BLaER1 (cell line): Measurements from ENCODE around the gene ATP8A2.

ENCODE experiments used
- H3K27ac ChIP-seq: shearing (Covaris generic); formaldehyde crosslinking; 2 replicates; pipeline ENCODE4 v1.8.1; 2022
- H3K27me3 ChIP-seq: shearing (Covaris generic); formaldehyde crosslinking; 2 replicates; pipeline ENCODE4 v1.8.1; 2022
- H3K36me3 ChIP-seq: shearing (Covaris generic); formaldehyde crosslinking; 2 replicates; pipeline ENCODE4 v1.8.1; 2022
- H3K4me1 ChIP-seq: shearing (Covaris generic); formaldehyde crosslinking; 2 replicates; pipeline ENCODE4 v1.8.1; 2022
- H3K4me2 ChIP-seq: shearing (Covaris generic); formaldehyde crosslinking; 2 replicates; pipeline ENCODE4 v1.8.1; 2022
- H3K4me3 ChIP-seq: shearing (Covaris generic); formaldehyde crosslinking; 2 replicates; pipeline ENCODE4 v1.8.1; 2022
- H3K9ac ChIP-seq: shearing (Covaris generic); formaldehyde crosslinking; 2 replicates; pipeline ENCODE4 v1.8.1; 2022
- H3K9me3 ChIP-seq: shearing (Covaris generic); formaldehyde crosslinking; 2 replicates; pipeline ENCODE4 v1.8.1; 2022
- H4K20me1 ChIP-seq: shearing (Covaris generic); formaldehyde crosslinking; 2 replicates; pipeline ENCODE4 v1.8.1; 2022
- Cebpa-rat ChIP-seq: shearing (Covaris generic); IDR thresholded peaks from 2 replicates; pipeline ENCODE4 v1.8.1; 2022

Gene ATP8A2

DNA sequence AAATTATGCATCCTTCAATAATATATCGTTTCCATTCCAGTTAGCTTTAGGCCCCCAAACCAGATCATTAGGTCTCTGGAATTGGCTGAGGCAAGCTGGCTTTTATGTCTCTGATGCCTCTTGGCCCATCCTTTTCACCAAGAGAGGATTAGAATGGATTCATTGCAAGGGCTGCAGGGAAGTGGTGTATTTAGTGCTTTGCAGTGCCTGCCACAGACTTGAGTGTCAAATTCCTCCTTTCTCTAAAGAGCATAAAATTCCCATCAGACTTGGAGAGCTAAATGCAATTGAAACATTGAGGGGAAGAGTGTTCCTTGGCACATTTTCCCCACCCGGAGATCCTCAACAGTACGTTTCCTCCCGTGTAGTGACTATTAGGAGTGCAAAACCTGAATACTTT lies 302.6 kb downstream of the ATP8A2 start:
- no peaks in the 10 kb centered on the region for H3K27me3 ChIP-seq

GRCh38 chr13:25675060-25675459 lies 303.3 kb downstream of the ATP8A2 start:
- TF ChIP-seq Cebpa-rat: no peak
- H3K27me3 ChIP-seq: no peaks in the 10 kb centered on the region
- no peak overlapping the region for H3K4me3 ChIP-seq
- no peaks in the 10 kb centered on the region for H3K36me3 ChIP-seq
- no peak overlapping the region for H3K4me2 ChIP-seq
- H3K9me3 ChIP-seq: peaks cover 3% of the 10 kb centered on the region; the same call in 1 of the 2 replicates
- no peaks in the 10 kb centered on the region for H4K20me1 ChIP-seq
- no peaks in the 10 kb centered on the region for H3K4me1 ChIP-seq
- H3K9ac ChIP-seq: no peak overlapping the region
- no peak overlapping the region for H3K27ac ChIP-seq

More for the DNA sequence above, 302.6 kb downstream of the ATP8A2 start:
- H3K4me3 ChIP-seq: no peak overlapping the region
- H3K27ac ChIP-seq: no peak overlapping the region
- H3K4me2 ChIP-seq: no peak overlapping the region
- H3K4me1 ChIP-seq: no peaks in the 10 kb centered on the region
- H3K9ac ChIP-seq: no peak overlapping the region
- no peak for TF ChIP-seq Cebpa-rat
- no peaks in the 10 kb centered on the region for H3K36me3 ChIP-seq
- H4K20me1 ChIP-seq: no peaks in the 10 kb centered on the region
- peaks cover 10% of the 10 kb centered on the region for H3K9me3 ChIP-seq

DNA sequence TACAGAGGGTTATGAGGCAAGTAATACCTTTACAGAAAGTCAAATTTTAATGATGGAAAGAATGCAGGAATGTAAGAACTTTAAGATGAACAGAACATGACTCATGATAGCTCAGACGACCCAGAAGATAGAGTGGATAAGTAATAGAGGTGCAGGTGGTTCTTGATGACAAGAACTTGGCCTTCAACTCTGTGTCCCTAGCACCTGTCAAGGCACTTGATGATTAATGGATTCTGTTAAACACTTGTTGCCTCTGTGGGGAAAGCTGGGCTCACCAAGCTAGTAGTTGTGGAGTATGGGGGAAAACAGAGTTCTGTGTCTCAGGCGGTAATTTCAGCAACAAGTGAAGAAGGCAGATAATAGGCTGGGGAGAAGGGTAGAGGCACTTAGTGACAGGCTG lies 306.2 kb downstream of the ATP8A2 start:
- no peaks in the 10 kb centered on the region for H3K36me3 ChIP-seq
- no peak for TF ChIP-seq Cebpa-rat
- no peaks in the 10 kb centered on the region for H3K4me1 ChIP-seq
- no peak overlapping the region for H3K4me3 ChIP-seq
- no peaks in the 10 kb centered on the region for H3K27me3 ChIP-seq
- H3K27ac ChIP-seq: no peak overlapping the region
- no peaks in the 10 kb centered on the region for H4K20me1 ChIP-seq
- H3K4me2 ChIP-seq: no peak overlapping the region
- no peak overlapping the region for H3K9ac ChIP-seq
- H3K9me3 ChIP-seq: no peaks in the 10 kb centered on the region

- TF ChIP-seq Cebpa-rat: no peak
- Histone ChIP-seq H3K4me1 (no peaks in the 10 kb centered on the region), H3K9me3 (no peaks in the 10 kb centered on the region), H4K20me1 (no peaks in the 10 kb centered on the region), H3K36me3 (no peaks in the 10 kb centered on the region), H3K9ac (no peak overlapping the region), H3K4me3 (no peak overlapping the region), H3K27ac (no peak overlapping the region), H3K27me3 (no peaks in the 10 kb centered on the region), H3K4me2 (no peak overlapping the region)
Measured at GRCh38 chr13:25678398-25678797, 306.6 kb downstream of the ATP8A2 start.

DNA sequence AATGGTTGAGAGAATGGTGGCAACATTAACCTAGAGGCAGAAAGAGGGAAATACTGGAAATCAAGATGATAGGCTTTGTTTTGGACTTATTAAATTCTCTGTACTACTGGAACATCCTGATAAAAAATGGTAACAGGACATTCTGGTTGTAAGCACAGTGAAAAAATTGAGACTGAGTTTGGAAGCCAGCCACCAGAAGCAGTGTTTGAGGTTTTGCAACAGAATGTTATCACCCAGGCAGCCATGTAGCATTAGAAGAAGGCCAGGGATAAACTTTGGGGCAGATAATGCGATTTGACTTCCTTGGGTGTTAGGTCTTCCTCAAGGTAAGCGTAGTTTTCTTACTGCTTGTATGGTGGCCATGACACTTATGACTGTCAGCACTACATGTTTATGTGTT lies 307.4 kb downstream of the ATP8A2 start:
- Histone ChIP-seq H4K20me1 (no peaks in the 10 kb centered on the region), H3K27ac (no peak overlapping the region), H3K4me2 (no peak overlapping the region), H3K9me3 (no peaks in the 10 kb centered on the region), H3K27me3 (no peaks in the 10 kb centered on the region), H3K4me1 (no peaks in the 10 kb centered on the region), H3K4me3 (no peak overlapping the region), H3K36me3 (no peaks in the 10 kb centered on the region), H3K9ac (no peak overlapping the region)
- TF ChIP-seq Cebpa-rat: no peak

DNA sequence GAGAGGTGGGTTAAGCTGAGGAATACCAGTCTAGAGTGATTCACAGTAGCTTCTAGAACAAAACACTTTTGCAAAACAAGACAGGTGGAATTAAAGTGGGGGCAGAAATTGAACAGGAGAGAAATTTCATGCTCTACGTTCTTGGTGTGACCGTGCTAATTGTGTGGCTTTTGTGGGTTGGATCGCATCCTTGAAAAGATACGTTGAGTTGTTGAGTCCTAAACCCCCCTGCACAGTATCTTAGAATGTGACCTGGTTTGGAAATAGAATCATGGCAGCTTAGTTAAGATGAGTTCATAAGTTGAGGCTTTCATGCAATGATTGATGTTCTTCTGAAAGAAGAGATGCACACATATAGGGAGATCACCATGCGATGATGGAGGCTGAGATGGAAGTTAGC lies 308.2 kb downstream of the ATP8A2 start:
- no peak overlapping the region for H3K9ac ChIP-seq
- no peak for TF ChIP-seq Cebpa-rat
- H3K27me3 ChIP-seq: no peaks in the 10 kb centered on the region

GRCh38 chr13:25682276-25682675 lies 310.5 kb downstream of the ATP8A2 start:
- H3K36me3 ChIP-seq: no peaks in the 10 kb centered on the region
- no peak overlapping the region for H3K27ac ChIP-seq
- H3K27me3 ChIP-seq: no peaks in the 10 kb centered on the region
- H3K9ac ChIP-seq: no peak overlapping the region
- no peak for TF ChIP-seq Cebpa-rat
- no peaks in the 10 kb centered on the region for H3K9me3 ChIP-seq
- peaks cover 9% of the 10 kb centered on the region; the same call in 1 of the 2 replicates for H3K4me1 ChIP-seq
- H3K4me2 ChIP-seq: no peak overlapping the region
- H4K20me1 ChIP-seq: no peaks in the 10 kb centered on the region
- no peak overlapping the region for H3K4me3 ChIP-seq

More for the DNA sequence above, 308.2 kb downstream of the ATP8A2 start:
- no peaks in the 10 kb centered on the region for H4K20me1 ChIP-seq
- no peaks in the 10 kb centered on the region for H3K36me3 ChIP-seq
- no peak overlapping the region for H3K27ac ChIP-seq
- 0 out of 2 replicates have a peak, but pooled peaks cover under 1% of the 10 kb centered on the region for H3K4me1 ChIP-seq
- no peak overlapping the region for H3K4me3 ChIP-seq
- no peaks in the 10 kb centered on the region for H3K9me3 ChIP-seq
- no peak overlapping the region for H3K4me2 ChIP-seq

GRCh38 chr13:25683056-25683455 lies 311.3 kb downstream of the ATP8A2 start:
- Histone ChIP-seq H3K4me3 (no peak overlapping the region), H3K4me1 (peaks cover 9% of the 10 kb centered on the region; the same call in 1 of the 2 replicates), H3K4me2 (no peak overlapping the region), H3K27me3 (no peaks in the 10 kb centered on the region), H3K36me3 (no peaks in the 10 kb centered on the region), H3K9me3 (no peaks in the 10 kb centered on the region), H4K20me1 (no peaks in the 10 kb centered on the region), H3K9ac (no peak overlapping the region), H3K27ac (no peak overlapping the region)
- no peak for TF ChIP-seq Cebpa-rat

DNA sequence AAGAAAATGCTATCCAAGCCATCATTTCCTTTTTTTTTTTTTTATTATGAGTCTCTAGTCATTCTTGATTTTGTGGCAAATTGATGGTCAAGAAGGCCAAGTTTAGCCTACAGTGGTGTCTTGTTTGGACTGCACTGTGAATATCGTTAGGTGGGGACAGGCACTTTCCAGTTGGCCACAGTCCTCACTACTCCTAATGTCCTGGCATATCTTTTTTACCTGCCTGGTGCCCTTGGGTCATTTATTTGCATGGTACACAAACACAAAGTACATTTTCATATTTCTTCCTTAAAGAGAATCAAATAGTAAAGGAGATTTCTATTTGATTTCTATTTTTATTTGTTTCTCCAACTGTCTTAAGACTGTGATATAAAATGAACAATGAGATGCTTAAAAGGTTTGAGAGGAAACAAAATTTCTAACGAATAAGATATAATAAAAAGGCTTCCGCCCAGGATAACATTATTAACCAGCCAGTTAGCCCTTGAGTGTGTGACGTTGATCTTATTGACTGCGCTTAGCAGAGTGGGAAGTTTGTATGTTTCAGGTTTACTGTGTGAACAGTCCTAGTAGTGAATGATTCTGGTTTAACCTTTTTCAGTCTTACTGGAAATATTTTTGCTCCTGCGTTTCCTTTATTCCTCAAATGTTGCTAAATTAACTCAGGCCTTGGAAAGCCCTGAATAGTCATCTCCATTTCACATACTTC lies 312.0 kb downstream of the ATP8A2 start:
- Histone ChIP-seq H3K27me3 (no peaks in the 10 kb centered on the region), H3K4me3 (no peak overlapping the region), H3K9me3 (no peaks in the 10 kb centered on the region), H3K4me1 (peaks cover 9% of the 10 kb centered on the region; the same call in 1 of the 2 replicates), H3K4me2 (no peak overlapping the region), H3K27ac (no peak overlapping the region), H4K20me1 (no peaks in the 10 kb centered on the region), H3K36me3 (no peaks in the 10 kb centered on the region), H3K9ac (no peak overlapping the region)
- no peak for TF ChIP-seq Cebpa-rat

DNA sequence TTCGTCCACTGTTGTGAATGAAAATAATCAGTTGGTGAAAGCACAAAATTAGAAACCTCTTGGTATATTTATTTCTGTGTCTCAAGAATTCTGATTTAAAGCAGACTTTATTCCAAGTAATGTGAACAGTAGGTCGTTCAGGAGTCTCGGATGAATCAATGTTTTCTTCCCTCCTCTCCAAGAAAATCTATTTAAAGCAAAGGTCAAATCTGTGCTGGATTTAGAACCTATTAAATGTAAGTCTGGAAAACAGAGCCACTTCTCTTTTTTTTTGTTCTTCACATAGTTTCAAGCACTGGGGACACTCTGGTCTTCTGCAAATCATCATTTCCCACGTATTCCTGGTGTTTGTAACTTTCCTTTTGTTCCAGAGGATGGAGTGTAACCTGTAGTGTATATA lies 312.7 kb downstream of the ATP8A2 start:
- no peaks in the 10 kb centered on the region for H4K20me1 ChIP-seq
- no peaks in the 10 kb centered on the region for H3K9me3 ChIP-seq
- H3K9ac ChIP-seq: no peak overlapping the region
- no peak overlapping the region for H3K27ac ChIP-seq
- no peak for TF ChIP-seq Cebpa-rat
- H3K27me3 ChIP-seq: no peaks in the 10 kb centered on the region
- H3K4me2 ChIP-seq: no peak overlapping the region
- H3K36me3 ChIP-seq: no peaks in the 10 kb centered on the region
- H3K4me3 ChIP-seq: no peak overlapping the region
- H3K4me1 ChIP-seq: peaks cover 9% of the 10 kb centered on the region; the same call in 1 of the 2 replicates
